Measurements from ENCODE around the gene CAMK2D.

DNA sequence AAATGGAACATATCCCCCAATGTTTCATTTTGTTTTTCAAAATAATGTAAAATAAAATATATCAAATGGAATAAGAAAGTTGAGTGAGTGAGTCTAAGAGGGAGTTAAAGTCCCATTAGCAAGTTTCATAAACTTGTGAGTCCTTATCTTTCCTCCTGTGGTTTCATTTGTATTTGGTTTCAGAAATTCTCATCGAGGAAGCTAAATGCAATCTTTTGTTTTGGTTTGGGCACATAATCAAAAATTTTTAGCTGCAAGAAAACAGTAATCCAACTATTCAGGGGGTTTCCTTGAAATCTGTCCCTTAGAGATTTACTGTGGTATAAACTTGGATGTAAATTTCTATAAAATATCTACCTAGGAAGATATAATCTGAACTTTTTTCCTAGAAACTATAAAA lies 124.2 kb downstream of the CAMK2D start:
- TF ChIP-seq EZH2phosphoT487 (IDR thresholded peaks at IDR 0.05; ENCODE audit: low read length) (no peak), EZH2 (optimal IDR thresholded peaks at IDR 0.05; ENCODE audit: low read depth, low read length) (no peak)
- TF ChIP-seq, protein P1, sequence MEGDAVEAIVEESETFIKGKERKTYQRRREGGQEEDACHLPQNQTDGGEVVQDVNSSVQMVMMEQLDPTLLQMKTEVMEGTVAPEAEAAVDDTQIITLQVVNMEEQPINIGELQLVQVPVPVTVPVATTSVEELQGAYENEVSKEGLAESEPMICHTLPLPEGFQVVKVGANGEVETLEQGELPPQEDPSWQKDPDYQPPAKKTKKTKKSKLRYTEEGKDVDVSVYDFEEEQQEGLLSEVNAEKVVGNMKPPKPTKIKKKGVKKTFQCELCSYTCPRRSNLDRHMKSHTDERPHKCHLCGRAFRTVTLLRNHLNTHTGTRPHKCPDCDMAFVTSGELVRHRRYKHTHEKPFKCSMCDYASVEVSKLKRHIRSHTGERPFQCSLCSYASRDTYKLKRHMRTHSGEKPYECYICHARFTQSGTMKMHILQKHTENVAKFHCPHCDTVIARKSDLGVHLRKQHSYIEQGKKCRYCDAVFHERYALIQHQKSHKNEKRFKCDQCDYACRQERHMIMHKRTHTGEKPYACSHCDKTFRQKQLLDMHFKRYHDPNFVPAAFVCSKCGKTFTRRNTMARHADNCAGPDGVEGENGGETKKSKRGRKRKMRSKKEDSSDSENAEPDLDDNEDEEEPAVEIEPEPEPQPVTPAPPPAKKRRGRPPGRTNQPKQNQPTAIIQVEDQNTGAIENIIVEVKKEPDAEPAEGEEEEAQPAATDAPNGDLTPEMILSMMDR (IDR thresholded peaks at IDR 0.05; ENCODE audit: low read length): no peak
